Endothelial cell of umbilical vein (primary cell): ENCODE results near the gene FIG4. TPM values are rescaled to one million over a fixed set of nuclear protein-coding genes. Genes with fewer than 3 reads are reported as not detected.
"Not testable (repeated sequence)": the region's sequence is repeated elsewhere in the genome, so short reads cannot be mapped to it uniquely, and the experiment has no call there.

Experiments
- BruUV-seq: library from RNA; stranded (reverse); fragments of 400-500 nt; replicated peaks from 2 replicates; lab custom pipeline; 2021; lab: Mats Ljungman, UMichigan
- CTCF ChIA-PET: fragments of 300-600, 350-600 bp; sonication (Branson Sonifier 250); formaldehyde crosslinking; loops from one replicate; lab custom pipeline; 2021; ENCODE audit warnings: antibody characterized with exemption, inconsistent platforms; lab: Charles Lee
- POLR2A ChIA-PET: fragments of 300-600, 350-600 bp; sonication (Branson Sonifier 250); formaldehyde crosslinking; loops from one replicate; lab custom pipeline; 2021; ENCODE audit warnings: antibody characterized with exemption, inconsistent platforms; lab: Charles Lee
- DNase-seq: peaks from one replicate; pipeline ENCODE4 v3.0.0-alpha.2; 2011; ENCODE audit warnings: low read depth, low spot score
- FAIRE-seq: peaks from 2 replicates; lab custom pipeline; 2011; peaks lifted over from hg19 to GRCh38; lab: Jason Lieb, UNC
- H2AFZ ChIP-seq: 2 replicates; pipeline ENCODE4 v1.6.0; 2012; ENCODE audit warnings: low read depth, low read length, control low read depth, inconsistent platforms
- H3K27ac ChIP-seq: 2 replicates; pipeline ENCODE4 v1.5.1; 2011; ENCODE audit warnings: low read depth, mild to moderate bottlenecking, control low read depth, low read length, moderate library complexity; ENCODE audit not compliant: insufficient read depth
- H3K27me3 ChIP-seq, 2 experiments: 2 replicates each; pipeline versions ENCODE4 v1.6.0 to v1.6.1; 2011; ENCODE audit warnings: low read length in 2 of 2, mixed read lengths in 1 of 2; ENCODE audit not compliant: control insufficient read depth in 2 of 2, insufficient read depth in 2 of 2
- H3K36me3 ChIP-seq, 2 experiments: 2 replicates in 1 of 2; 3 replicates in 1 of 2; pipeline ENCODE4 v1.5.1; 2011; ENCODE audit warnings: low read length in 2 of 2, mild to moderate bottlenecking in 1 of 2, moderate library complexity in 1 of 2; ENCODE audit not compliant: control insufficient read depth in 2 of 2, insufficient read depth in 2 of 2; ENCODE audit errors: extremely low read depth in 1 of 2
- H3K4me1 ChIP-seq: 3 replicates; pipeline ENCODE4 v1.5.1; 2011; ENCODE audit warnings: mild to moderate bottlenecking, low read length; ENCODE audit not compliant: control insufficient read depth, insufficient read depth; ENCODE audit errors: extremely low read depth
- H3K4me2 ChIP-seq: 2 replicates; pipeline ENCODE4 v1.6.1; 2011; ENCODE audit warnings: low read length, control low read depth, mixed read lengths; ENCODE audit not compliant: insufficient read depth
- H3K4me3 ChIP-seq, 3 experiments: fragments of 200-600 bp in 1 of 3; sonication (generic), shearing (Covaris generic) in 1 of 3; replicated peaks in 1 of 3; 2 replicates each; pipeline ENCODE4 v1.5.1; 2011 to 2016; ENCODE audit warnings: control low read depth in 3 of 3, low read length in 3 of 3, mild to moderate bottlenecking in 2 of 3, inconsistent platforms in 1 of 3, low read depth in 1 of 3, moderate library complexity in 1 of 3; ENCODE audit not compliant: insufficient read depth in 1 of 3
- H3K79me2 ChIP-seq: 2 replicates; pipeline ENCODE4 v1.6.0; 2012; ENCODE audit warnings: low read length, inconsistent platforms; ENCODE audit not compliant: control insufficient read depth, insufficient read depth
- H3K9ac ChIP-seq: replicated peaks from 2 replicates; pipeline ENCODE3; 2011; ENCODE audit warnings: low read length, control low read depth; ENCODE audit not compliant: insufficient read depth; ENCODE audit errors: extremely low read depth
- H3K9me1 ChIP-seq: replicated peaks from 3 replicates; pipeline ENCODE4 v1.6.0; 2011; ENCODE audit warnings: mild to moderate bottlenecking, low read length; ENCODE audit not compliant: control insufficient read depth, insufficient read depth; ENCODE audit errors: extremely low read depth
- H3K9me3 ChIP-seq: replicated peaks from 2 replicates; pipeline ENCODE4 v1.5.1; 2012; ENCODE audit warnings: low read length, inconsistent platforms; ENCODE audit not compliant: control insufficient read depth, insufficient read depth
- H4K20me1 ChIP-seq: replicated peaks from 2 replicates; pipeline ENCODE3; 2011; ENCODE audit warnings: mild to moderate bottlenecking, low read length; ENCODE audit not compliant: control insufficient read depth, insufficient read depth; ENCODE audit errors: extremely low read depth
- CTCF ChIP-seq, 2 donors: IDR thresholded peaks; 1 replicate in 1 of 2; 2 replicates in 1 of 2; pipeline ENCODE4 v1.5.1; 2011; ENCODE audit warnings: low read length in 2 of 2, mild to moderate bottlenecking in 2 of 2, moderate library complexity in 2 of 2, control low read depth in 1 of 2, inconsistent platforms in 1 of 2, low read depth in 1 of 2; ENCODE audit not compliant: insufficient read depth in 1 of 2; ENCODE audit errors: extremely low read depth in 1 of 2
- EZH2 ChIP-seq: IDR thresholded peaks from 2 replicates; pipeline ENCODE4 v1.6.1; 2012; ENCODE audit warnings: borderline replicate concordance, low read depth, mild to moderate bottlenecking, moderate library complexity, low read length, inconsistent platforms; ENCODE audit not compliant: severe bottlenecking
- FOS ChIP-seq: IDR thresholded peaks from 2 replicates; pipeline ENCODE4 v1.6.1; 2011; ENCODE audit warnings: mild to moderate bottlenecking, low read length, moderate library complexity, borderline replicate concordance; ENCODE audit not compliant: insufficient read depth
- GATA2 ChIP-seq: IDR thresholded peaks from 2 replicates; pipeline ENCODE4 v1.7.0; 2011; ENCODE audit warnings: low read depth, mild to moderate bottlenecking, moderate library complexity, mixed read lengths, low read length; ENCODE audit not compliant: insufficient read length, insufficient read depth
- JUN ChIP-seq: IDR thresholded peaks from 2 replicates; pipeline ENCODE4 v1.6.1; 2011; ENCODE audit warnings: borderline replicate concordance, low read depth; ENCODE audit not compliant: insufficient read length, insufficient read depth
- MAX ChIP-seq: IDR thresholded peaks from 2 replicates; pipeline ENCODE4 v1.6.1; 2011; ENCODE audit not compliant: insufficient read depth, insufficient read length
- MYC ChIP-seq: IDR thresholded peaks from one replicate; pipeline ENCODE4 v1.6.1; 2011; ENCODE audit warnings: mild to moderate bottlenecking, low read depth, low read length
- POLR2A ChIP-seq: IDR thresholded peaks from 2 replicates; pipeline ENCODE4 v1.6.1; 2012; ENCODE audit warnings: low read depth, mild to moderate bottlenecking, control low read depth, low read length
- POLR2AphosphoS5 ChIP-seq: IDR thresholded peaks from 2 replicates; pipeline ENCODE4 v1.6.1; 2012; ENCODE audit warnings: low read depth, mild to moderate bottlenecking, control low read depth, low read length, moderate library complexity; ENCODE audit not compliant: insufficient read depth
- dilution Hi-C: fragments of 300-500 bp; cut with MboI; formaldehyde crosslinking; loops from one replicate; pipeline ENCODE4 v1.15.0; 2019; ENCODE audit warnings: low sequenced_read_pairs; ENCODE audit not compliant: extremely low pct_ligation_motif_present
- intact Hi-C: fragments of 100-400 bp; cut with micrococcal nuclease; formaldehyde crosslinking; loops from one replicate; pipeline ENCODE4 v1.10.0; 2022
- polyA plus RNA-seq, 4 experiments: library from polyadenylated mRNA; depleted of rRNA in 3 of 4; stranded (reverse) in 3 of 4; unstranded in 1 of 4; fragments of >200 nt; gene quantifications; 2 replicates each; pipeline versions ENCODE4 v1.2.1 to v1.2.3, GENCODE V29; 2011 to 2012; ENCODE audit warnings: missing spikeins in 1 of 4
- total RNA-seq: library from RNA; stranded (reverse); gene quantifications from 2 replicates; pipeline ENCODE4 v1.2.3, GENCODE V29; 2021

Gene FIG4
- total and polyA plus RNA-seq, 2 donors (not counting 3 experiments of a cell fraction or from before 2014, with no cell fraction given) = 7.9 to 12.2 TPM

- Histone ChIP-seq H3K4me3 (no peak overlapping the region), H3K4me2 (no peak overlapping the region), H3K9me3 (no peaks in the 10 kb centered on the region), H3K9ac (no peak overlapping the region), H3K79me2 (peaks cover 1% of the 10 kb centered on the region), H3K36me3 (no peaks in the 10 kb centered on the region), H4K20me1 (no peaks in the 10 kb centered on the region), H3K9me1 (no peaks in the 10 kb centered on the region), H3K4me1 (no peaks in the 10 kb centered on the region), H2AFZ (no peak overlapping the region), H3K27ac (no peak overlapping the region), H3K27me3 (no peaks in the 10 kb centered on the region)
- FAIRE-seq = no peak
- BruUV-seq = no TSS peak
- CTCF ChIA-PET = interaction anchor here (0.6 to 8.0 kb wide), 3 partner anchors 110 to 352 kb away, joined by 3 to 449 read pairs (median 3); no protein-coding TSS in a partner anchor
- TF ChIP-seq JUN (no peak), FOS (no peak), MAX (no peak), MYC (no peak), GATA2 (no peak), EZH2 (no peak), POLR2AphosphoS5 (no peak), CTCF (IDR thresholded peaks at IDR 0.05; ENCODE audit: extremely low read depth in 1 of 2, insufficient read depth in 1 of 2, low read depth in 1 of 2, low read length in 2 of 2) (no peak), POLR2A (no peak)
- POLR2A ChIA-PET = no interaction called here
- DNase-seq = no peak
- dilution Hi-C loops (no loop called here), intact Hi-C loops (loop anchor here (5.0 kb wide), 1 partner anchor 471 kb away; the partner anchor contains the start of gene WASF1)
Measured at GRCh38 chr6:109706513-109706912, 15.4 kb downstream of the FIG4 start.

GRCh38 chr6:109708099-109708498 is 17.0 kb downstream of the FIG4 start:
- H3K9me3 ChIP-seq, H3K9ac ChIP-seq, H4K20me1 ChIP-seq, BruUV-seq, H3K79me2 ChIP-seq, H3K36me3 ChIP-seq, POLR2A ChIA-PET, H3K27ac ChIP-seq, H2AFZ ChIP-seq, H3K4me3 ChIP-seq, FAIRE-seq, H3K27me3 ChIP-seq, H3K4me2 ChIP-seq, DNase-seq, H3K9me1 ChIP-seq, dilution Hi-C loops, H3K4me1 ChIP-seq: not testable (repeated sequence)
- intact Hi-C loops = loop anchor here (5.0 kb wide), 1 partner anchor 469 kb away; the partner anchor contains the start of gene WASF1
- CTCF ChIA-PET = interaction anchor here (1.7 kb wide), 1 partner anchor 332 kb away, joined by 5 read pairs; no protein-coding TSS in a partner anchor
